Activated naive CD4-positive, alpha-beta T cell treated with anti-CD3 and anti-CD28 coated beads, Interleukin-2, amount 50 U/mL, for 16 hours (primary cell): ENCODE results near the gene PBX3.

Experiments
- DNase-seq: peaks from one replicate; pipeline ENCODE4 v3.0.0-alpha.2; 2020

Gene PBX3

DNA sequence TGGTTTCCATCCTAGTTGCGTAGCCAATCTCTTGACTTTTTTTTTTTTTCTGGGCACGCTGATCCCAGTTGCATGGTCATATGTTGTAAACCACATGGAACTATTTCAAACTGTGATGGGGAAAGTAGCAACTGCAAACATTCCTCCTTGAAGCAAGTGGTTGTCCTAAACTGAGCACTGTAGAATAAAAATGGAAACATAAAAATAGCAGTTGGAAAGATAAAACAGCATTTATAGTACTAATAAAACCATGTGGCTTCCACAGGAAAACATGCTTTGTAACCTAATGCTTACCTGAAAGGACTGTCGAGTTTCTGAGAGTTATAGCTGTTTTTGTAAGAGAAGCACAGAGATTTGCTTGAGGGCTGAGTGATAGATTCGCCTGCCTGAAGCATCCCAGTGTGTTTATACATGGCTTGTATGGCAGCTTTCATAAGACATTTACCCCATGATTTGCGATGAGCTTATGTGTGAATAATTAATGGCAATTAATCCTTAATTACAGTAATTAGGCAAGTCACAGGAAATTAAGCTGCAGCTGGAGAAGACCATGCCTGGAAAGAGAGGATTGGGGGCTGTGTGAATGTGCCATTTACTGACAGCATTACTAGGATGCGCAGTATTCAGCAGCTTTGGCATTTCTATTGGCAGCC, 136.5 kb downstream of the PBX3 start:
- no peak for DNase-seq

DNA sequence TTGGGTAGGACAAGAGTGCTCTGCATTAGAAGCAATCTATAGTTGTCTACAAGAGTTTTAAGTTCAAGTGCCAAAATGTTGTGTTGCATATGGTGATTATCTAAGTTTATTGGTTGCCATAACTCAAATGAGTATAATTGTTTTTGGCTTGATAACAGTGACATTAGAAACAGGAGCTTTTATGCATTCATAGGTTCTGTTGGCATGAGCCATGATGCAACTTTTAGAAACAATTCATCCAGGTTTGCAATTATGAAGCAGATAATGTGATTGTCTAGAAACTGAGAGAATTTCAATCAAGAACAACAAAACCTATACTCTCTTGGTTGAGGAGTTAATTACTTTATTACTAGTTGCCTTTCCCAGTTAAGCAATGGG, 137.0 kb downstream of the PBX3 start:
- no peak for DNase-seq

DNA sequence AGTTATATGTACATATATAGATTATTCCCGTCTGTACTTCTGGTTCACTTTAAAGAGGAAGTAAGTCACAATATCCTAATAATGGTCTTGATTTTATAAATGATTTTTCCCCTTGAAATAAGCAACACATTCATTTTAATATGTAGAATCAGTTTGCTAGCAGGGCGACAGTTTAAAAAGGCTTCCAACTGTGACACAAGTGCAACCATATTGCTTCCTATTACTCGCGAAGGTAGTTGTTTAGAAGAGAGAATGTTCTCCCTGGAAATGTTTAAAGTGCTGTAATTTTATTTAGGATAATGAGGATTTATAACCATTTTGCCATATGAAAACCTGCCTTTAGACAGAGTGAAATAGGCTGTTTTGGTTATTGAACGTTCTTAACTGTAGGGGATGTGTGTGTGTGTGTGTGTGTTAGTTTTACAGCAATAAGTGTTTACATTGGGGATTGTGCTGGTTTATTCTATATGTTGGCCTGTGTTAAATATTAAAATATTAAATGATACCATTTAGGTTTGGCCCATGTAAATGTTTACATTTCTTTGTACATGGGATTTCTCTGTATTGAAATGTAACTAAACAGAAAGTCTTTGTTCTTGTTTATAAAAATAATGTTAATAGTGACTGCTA, 138.3 kb downstream of the PBX3 start:
- DNase-seq: no peak

DNA sequence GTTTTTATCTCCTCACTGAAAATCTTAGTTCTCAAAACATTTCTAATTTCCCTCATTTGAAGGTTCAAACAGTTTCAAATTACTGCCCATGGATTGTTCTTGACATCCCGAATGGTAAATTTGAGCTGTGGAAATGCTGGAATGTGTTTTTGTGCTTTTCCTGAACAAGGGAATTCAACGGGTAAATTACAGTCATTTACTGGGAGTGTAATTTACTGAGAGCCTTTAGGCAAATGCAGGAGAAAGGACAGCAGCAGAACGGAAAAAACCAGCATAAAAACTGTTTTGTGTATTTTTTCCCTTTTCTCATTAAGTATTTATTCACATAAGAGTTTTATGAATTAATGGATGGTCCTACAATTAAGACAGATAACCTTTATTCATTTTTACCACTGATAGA, 139.2 kb downstream of the PBX3 start:
- DNase-seq: no peak

DNA sequence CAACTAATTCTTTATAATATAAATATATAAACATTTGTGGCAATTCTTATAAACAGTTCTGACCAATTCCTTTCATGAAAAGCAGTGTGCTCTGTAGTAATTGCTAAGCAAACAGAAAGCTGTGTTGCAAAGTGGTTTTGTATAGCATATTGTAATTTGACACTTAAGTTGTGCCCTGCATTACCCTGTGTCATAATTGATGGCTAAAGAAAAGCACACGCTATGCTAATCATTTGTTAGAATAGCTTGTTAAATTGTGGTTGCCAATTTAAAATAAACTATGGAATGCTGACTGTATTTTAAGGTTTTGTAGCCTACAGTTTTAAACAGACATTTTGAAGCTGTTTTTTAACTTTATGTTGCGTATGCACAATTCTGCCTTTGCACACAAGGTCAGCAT, 140.0 kb downstream of the PBX3 start:
- DNase-seq: no peak

DNA sequence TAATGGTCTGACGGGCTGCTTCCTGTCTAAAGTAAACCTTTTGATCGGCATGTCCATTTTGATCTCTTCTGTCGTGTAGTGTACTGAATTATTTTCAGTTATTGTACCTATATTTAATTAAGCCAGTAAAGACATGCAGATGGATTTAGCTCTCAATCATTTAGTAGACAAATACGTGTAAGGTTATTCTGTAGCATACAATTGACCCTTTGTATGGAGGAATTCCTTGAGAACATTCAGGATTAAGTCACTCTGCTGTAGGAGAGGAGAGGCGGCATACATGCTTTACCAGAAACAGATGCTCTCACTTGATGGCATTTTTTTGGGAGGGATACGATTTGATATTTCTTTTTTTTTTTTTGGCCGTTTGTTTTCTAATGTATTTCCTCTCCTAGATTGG, 141.0 kb downstream of the PBX3 start:
- no peak for DNase-seq

DNA sequence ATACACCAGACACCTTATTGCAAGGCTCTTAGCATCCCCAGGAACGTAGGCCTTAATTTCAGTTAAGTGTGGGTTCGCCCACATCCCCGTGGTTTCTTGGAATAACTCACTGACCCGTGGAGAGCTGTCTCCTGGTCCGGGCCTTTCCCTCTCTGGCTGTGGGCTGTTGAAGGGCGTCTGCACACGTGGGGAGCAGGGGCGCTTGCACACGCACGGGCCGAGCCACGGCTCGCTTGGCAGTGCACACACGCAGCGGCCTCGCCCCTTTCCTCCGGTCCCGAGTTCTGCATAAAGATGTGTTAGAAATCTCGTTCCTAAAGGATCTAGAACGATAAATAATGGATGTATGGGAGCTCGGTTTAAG, 141.9 kb downstream of the PBX3 start:
- no peak for DNase-seq

DNA sequence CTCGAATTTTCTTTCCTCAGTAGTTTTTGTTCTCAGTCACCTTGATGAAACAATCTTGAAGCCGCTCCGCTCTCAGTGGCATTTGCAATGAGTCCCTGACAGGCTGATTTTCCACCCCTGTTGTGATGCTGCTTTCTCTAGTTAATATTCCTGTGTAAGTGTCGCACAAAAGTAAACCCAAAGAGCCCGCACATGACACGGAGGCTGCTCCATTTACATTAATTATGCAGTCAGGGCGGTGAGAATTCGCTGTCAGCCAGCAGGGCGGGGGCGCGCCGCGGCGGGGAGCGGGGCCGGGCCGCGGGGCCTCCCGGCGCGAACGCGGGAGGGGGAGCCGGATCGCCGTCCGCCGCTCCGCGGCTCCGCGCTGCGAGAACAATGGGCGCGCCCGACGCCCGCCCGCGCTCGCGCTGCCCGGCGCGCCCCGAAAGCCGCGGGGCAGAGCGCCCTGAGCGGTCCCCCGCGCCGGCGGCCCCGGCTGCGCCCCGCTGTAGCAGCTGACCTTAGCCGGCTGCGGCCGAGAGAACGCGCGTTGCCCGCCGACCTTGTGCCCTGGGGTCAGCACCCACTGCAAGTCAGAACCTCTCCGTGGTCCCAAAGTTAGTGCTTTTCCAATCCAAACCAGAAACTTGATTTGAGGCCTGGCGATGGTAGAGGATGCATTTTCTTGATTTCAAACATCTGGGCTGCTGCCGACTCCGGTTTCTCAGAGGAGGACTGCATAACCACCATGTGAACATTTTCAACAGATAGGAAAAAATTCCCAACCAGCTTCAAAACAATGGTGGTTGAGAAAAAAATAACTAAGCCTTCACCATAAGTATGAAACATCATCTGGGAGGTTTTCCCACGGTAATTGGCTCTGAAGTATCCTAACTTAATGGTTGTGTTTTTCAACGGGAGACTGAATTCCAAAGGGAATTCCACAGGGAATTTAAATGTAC, 142.6 kb downstream of the PBX3 start:
- peak; percentile 49 for DNase-seq

DNA sequence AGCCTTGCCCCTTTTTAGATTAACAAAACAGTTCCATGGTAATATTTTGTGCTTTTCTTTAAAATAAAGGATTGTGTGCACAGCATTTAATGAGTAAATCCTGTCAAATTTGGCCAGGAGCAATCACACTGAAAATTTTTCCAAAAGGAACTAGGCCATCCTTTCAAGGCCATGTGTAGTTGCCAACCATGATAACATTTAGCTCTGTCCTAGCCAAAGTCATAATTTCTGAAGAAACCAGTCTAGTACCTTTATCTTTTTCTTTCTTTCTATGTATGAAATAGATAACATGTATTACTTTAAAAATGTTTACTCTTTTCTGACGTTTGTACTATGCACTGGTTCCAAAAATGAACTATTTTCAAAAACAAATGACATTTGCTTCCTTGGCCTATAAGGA, 143.7 kb downstream of the PBX3 start:
- DNase-seq: no peak

DNA sequence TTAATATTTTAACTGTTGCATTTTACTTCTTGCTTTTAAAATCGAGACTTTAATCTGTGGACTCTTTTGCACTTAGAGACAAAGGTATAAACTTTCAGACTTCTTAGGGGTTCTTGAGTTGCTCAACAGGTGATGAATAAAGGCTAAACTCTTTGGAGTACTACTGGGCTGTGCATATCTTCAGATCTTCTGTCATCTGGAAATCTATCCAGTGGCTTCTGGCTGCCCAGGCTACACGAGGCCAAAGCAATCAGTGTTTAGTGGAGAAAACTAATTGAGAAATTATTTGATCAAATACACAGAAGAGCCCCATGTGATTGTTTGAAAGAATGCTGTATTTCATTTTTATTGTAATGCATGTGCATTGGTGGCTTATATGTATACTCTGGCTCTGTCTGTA, 146.1 kb downstream of the PBX3 start:
- DNase-seq: no peak

DNA sequence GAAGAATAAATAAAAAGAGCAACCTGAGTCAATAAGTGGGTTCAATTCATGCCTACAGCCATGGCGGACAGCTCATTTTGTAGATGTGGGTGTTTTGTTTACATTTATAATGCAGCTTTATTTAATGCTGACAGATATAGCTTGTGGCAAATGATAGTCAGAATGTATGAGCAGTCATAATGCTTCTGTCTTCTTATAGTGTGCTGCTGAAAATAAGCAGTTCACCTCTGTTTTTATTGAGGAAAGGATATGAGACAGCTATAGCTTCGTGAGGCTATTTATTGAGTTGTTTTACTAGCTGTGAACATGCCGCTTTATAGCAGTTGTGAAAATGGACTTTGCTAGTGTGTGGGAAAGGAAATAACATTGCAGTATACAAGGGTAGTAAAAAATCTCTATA, 147.4 kb downstream of the PBX3 start:
- no peak for DNase-seq

DNA sequence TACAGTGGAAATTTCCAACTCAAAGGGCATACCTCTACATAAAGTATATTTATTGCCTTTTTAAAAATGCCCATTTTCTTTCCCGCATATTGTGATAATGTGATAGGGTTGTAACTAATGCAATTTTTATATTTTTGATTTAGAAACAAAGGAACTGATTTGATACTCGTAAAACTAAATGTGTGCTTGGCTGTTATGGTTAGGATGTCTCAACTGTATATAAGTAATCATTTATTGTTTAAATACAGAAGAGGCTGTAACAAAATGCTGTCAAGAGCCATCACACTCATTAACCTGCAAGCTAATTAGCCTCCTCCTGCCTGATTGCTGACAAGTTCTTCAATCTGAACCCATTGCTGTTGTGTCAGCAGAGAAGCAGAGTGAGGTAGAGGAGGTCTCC, 149.2 kb downstream of the PBX3 start:
- no peak for DNase-seq

DNA sequence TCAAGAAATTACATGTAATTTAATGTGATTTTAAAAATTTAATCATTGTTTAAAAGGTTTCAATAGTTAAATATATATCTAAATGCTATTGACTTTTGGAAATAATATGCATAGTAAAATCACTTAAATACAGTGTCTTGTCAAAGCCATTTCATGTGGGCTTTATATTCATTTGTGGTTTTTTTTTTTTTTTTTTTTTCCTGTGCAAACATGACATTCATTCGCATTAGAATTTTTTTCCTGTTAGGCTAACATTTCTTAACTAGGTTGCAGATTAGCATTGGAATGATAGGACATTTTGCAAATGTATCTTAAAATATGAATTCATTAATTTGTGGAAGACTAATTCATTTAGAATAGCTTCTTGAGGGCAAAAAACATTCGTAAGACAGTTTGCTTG, 149.8 kb downstream of the PBX3 start:
- no peak for DNase-seq

DNA sequence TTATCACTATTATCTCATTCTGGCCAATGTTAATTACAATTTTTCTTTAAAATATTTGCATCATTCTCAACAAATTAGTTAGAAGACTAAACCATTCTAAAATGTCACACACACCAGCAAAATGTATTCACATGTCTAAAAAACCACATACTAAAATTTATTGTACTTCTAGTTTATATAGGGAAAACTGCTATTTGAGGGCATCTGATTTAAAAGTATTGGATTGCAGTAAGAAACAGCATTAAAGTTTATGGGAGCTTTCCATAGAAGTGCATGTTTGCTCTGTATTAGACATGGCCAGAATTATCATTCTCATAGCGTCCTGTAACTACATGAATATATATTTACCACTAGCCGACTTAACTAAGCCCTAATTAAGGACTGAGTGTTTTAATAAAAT, 150.3 kb downstream of the PBX3 start:
- no peak for DNase-seq

DNA sequence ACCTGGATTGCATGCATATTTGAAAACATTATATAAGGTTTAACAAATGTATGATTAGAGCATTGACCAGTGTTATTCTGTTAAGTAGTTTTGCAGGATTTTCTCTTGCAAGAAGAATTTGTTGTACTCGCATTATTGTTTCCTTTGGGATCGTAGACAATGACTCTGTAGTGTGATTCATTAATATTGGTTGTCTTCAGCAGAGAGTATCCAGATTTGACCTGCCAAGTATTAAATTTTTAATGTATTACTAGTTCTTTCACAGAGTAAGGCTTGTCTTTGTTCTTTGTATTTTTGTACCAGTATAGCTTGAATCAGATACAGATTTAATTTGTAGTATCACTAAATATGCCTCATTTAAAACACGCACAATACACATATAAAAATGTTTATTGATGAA, 155.0 kb downstream of the PBX3 start:
- DNase-seq: no peak

DNA sequence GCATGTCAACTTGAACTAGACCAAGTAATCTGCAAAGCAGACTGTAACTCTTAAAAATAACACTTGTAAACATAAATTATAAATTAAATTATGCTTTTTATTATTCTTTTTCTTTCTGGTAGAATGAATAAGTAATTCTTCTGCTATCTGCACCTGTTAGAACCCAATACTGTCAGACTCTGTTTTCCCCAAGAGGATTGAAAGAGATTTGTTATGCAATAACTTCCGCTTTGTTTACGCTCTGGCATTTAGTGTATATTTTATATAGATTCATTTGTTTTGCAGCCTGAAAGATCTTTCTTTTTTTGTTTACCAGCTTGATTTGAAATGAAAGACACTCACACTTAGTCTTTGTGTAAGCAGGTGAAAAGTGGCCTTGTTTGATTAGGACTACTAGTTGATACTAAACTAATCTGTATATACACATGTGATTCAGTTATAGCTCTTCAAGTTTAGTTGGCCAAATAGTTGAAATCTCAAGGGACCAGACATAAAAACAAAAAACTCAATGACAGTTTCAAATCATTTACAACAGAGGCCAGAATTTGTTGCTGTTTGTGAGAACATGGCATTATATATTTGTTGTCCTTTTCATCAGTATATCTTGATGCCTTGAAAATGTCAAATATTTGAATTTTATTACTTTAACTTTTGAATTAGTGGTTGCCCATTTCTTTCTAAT, 155.8 kb downstream of the PBX3 start:
- no peak for DNase-seq

DNA sequence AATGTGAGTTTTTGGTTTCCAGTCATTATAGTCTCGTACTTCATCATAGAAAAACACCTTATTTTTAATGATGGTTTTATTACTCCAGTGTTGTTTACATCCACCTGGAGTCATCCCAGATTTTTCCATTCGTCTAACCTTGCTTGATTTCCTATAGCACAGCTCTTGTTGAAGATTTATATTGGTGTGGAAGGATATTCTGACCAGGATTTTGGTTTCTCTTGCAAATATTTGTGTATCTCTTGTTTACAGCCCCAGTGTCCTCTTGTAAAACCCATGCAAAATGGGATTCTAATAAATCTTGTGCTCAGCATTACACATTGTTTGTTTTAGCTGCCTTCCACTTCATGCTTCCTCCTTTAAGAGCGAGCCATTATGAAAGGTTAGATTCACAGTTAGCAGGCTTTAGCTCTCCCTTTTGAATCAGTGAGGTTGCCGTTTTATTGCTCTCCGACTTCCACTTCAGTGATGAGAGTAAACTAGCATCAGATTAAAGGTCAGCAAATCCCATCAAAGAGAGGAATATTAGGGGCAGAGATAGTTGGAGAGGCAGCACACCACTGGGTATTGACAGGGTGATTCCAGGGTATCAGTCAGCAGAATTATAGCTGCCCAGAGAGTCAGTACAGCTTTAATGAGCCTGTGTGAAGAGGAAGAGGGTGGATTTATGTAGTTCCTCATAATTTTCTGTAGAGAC, 157.1 kb downstream of the PBX3 start:
- no peak for DNase-seq

DNA sequence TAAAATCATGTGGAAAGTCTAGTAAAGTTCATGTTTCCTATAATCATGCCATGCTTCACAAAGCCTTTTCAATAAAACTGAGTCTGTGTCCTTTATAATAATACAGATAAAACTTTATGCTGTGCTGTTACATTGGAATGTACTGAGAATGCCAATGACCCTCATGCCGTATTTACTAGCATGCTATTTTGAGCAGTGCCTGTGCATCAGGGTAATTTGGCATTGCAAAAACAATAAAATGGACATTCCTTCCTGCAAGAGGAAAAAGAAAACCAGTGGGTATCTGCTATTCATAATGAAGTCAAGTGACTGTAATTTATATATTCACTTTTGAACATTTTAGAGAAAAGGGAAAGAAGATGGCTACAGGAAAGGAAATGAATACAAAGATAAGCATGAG, 159.0 kb downstream of the PBX3 start:
- no peak for DNase-seq

DNA sequence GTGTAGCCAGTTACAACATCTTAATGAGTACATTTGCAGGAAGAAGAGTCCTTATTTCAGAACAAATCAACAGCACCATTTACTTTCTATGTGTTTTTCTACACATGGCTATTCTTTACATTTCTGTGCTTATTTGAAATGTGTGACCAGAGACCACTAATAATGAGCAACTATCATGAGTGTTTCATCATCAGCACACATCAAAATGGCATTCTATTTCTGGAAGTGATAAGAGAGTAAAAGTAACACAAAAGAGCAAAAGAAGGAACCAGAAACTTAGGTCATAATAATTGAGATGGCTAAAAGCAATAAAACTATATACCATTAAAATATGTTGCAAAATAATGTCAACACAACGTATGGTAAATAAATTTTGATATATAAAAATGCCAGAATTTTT, 159.7 kb downstream of the PBX3 start:
- DNase-seq: no peak

DNA sequence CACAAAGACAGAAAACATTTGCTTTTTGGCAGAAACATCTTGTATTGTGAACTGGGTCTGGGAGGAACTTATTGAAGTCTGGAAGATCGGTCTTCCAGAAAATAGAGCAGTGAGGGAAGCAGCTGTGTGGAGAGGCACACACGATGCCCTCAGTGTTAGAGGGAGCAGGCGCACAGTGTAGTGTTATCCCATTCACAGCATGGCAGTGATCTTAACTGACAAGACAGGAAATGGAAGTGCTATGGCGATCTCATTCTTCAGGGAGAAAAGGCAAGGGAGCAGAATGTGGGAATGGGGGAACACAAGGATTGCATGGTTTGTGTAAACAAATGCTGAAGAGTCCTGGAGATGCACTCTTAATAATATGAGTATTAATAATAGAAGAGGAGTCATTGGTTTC, 161.0 kb downstream of the PBX3 start:
- DNase-seq: no peak

DNA sequence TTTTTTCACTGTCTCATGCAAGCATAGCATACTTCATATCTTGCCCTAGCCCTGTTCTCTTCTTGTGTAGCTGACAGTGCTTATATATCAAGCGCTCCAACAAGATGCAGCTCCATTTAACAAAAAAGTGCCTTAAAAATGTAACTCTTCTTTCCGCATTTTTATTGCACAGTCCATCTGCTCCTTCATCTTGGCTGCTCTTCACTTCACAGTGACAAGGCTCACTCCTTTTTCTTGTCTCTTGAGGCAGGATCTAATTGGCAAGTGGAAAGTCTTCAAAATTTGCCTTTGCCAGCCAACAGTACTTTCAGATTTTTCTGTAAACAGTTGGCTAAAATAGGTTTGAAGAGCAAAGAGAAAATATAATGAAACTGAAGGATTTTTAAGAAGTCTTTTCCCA, 161.8 kb downstream of the PBX3 start:
- no peak for DNase-seq

DNA sequence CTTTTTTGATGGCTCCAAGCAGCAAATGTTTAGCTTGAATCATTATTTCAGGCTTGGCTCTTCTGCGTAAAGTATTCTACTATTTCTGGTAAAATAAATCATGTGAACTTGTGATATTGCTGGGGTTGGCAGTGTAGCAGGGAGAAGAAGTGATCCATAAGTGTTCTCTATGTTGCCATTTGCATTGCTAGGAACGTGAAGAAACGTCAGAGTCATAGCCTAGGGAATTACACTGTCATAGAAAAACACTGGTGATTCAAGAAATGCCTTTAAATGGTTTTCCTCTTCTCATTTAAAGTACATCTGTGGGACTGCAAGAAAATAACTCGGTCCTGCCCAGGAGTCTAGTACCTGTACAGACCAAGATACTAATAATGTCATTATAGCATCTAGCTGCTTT, 162.3 kb downstream of the PBX3 start:
- DNase-seq: no peak

DNA sequence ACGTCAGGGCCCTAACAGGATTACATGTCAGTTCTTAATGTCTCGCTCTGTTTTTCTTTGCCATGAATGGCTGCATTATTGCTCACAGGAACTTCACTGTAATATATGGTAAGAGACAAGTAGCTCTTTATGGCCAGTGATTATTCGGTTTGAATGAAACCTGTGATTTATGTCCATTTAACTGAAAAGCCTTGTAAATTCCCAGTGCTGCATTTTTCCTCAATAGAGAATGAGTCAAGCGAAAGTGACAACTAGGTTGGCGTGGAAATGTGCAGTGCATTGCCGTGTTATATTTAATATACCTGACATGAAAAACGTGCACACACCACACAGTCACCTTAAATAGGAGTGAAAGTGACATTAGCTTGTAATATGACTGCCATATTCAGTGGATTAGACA, 163.1 kb downstream of the PBX3 start:
- DNase-seq: no peak
